ENCODE measurements around the gene KCTD16.

KCTD16 gene

DNA sequence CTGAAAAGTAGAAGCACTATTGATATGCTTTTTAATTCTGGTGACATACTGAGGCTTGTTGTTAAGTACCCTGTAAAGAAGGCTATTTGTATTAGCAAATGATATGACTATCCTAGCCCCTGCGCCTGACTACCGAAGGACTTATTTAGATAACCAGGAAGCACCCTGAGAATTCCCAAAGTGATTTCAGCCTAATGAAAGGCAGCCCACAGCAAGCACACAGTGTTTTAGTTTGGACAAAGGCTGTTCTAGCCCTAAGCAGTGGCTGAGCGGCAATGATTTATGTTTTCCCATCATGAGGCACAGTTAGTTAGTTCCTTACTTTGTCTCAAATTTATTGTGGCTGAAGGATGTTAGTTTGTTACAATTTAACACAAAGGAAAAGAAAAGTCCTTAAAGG is 235.3 kb downstream of the KCTD16 start:
- DNase-seq (ENCODE audit: low spot score) = no peak

DNA sequence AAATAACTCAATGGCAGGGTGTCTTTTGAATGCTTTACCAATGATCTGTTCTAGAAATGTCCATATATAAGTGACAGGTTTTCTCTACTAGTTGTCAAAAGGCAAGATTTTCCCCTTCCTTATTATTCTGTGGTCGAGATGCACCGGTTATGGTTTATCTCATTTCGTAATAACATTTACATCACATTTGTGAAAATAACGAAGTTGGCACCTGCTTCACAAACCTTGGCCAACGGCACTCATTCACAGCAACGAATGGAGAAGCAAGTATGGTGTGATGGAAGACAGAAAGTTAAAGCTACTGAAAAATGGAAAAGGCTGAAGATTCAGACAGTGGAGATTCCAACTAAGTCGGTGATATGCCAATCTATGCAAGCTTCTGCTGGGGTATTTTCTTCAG is 235.8 kb downstream of the KCTD16 start:
- DNase-seq (ENCODE audit: low spot score) = no peak

DNA sequence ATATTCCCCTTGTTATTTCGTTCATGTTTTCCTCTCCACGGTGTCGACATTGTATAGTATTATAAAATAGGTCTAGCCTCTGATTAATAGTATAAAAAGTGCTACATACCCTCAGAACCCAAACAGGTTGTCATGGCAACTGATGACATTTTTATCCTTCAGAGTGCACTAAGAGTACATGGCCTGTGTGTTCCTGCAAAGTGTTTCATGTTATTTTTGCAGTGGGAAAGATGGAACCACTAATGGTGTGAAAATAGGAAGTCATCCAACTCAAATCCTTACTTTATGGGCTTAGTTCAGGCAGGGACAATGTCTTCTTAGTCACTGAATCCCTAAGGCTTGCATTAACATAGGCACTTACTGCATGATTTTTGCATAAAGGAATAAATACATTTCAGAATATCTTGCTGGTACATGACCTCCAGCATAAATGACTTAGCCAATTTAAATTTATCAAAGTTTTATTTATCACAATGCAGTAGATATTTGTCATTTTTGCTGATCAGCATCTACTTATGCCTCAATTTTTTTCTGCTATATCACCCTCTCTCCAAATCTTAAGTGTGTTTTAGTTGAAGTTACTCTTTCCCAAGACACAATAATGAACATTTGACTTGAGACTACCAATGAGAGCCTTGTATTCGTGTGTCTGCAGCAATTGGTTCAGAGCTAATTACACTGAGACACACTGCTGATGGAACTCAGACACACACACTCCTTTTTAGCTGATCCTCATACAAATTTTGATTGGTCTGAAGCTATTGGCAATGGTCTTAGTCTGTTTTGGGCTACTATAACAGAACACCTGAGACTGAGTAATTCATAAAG is 243.7 kb downstream of the KCTD16 start:
- DNase-seq (ENCODE audit: low spot score) = no peak

DNA sequence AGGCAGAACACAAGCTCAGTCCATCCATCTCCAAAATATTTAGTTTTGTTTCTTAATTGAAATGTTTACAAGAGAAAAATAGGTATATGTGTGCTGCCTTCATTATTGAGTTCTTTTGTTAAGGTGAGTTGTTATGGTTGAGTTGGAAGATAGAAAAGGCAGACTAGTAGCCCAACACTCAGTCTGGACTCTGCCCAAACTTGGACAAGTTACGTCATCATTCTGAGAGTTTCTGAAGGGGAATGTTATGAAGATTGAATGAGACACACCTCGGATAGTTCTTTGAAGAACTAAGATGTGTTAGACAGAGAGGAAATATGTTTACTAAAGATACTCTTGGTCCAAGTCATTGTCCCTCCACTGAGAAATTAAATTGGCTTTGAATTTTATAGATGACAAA is 245.5 kb downstream of the KCTD16 start:
- DNase-seq (ENCODE audit: low spot score) = no peak

DNA sequence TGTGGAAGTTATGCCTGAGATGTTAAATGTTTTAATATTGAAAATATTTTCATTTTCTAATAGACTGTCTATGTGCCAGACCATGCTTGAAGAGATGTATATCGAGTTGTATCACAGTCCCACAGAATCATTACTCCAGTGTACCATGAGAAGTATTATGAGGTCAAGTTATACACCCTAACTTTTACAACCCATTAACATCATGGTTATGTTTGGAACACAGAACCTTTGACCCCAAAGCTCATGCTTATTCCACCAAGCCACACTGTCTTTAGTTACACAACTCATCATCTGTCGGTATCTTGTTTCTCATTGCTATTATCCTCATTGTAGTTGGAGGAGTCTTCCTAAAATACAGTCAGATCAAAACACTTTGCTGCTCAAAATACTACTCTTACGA is 248.0 kb downstream of the KCTD16 start:
- DNase-seq (ENCODE audit: low spot score) = no peak

DNA sequence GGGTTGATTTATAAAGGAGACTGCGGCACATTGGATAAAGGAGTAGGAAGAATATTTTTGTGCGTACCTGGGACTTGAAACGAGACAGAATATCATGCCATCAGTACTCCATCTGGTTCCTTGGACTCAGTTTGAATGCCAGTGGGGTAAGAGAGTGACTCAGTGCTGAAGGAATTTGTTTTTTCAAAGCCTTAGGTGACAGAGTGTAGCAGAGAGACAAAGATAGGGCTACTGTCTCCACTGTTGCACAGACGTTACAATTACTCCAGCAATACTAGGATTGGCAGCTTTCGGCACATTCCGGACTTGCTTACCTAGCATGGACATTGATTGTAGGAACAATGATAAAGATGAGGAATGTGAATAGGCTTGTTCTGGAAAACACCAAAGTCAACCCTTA is 250.7 kb downstream of the KCTD16 start:
- DNase-seq (ENCODE audit: low spot score) = no peak

DNA sequence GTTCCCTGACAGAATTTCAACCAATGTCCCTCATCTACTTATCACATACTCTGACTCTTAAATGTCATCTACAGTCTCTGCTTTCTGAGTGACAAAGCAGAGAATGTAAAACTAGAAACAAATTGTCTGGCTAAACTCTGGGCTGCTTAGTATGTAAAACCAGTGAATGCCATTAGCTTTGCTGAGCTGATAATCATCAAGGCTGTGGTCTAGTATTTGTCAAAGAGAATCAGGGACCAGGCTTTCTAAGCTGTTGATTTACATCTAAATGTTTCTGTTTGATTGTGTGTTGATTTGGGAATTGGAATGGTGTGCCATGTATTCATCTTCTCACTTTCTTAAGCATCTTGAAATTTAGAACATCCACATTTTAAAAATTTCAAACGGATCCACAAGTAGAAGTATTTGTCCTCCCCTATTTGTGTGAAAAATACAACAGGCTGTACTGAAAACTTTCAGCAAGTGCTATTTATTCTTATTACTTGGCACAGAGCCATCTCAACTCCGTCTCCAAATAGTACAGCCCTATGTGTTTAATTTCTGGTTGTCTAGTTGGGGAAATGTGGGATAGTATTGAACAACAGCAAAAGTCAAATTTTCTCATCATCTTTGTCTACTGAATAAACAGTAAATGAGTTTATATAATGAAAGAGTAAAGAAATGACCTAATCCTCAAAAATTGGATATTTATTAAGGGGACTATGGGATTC is 251.5 kb downstream of the KCTD16 start:
- DNase-seq (ENCODE audit: low spot score) = no peak

DNA sequence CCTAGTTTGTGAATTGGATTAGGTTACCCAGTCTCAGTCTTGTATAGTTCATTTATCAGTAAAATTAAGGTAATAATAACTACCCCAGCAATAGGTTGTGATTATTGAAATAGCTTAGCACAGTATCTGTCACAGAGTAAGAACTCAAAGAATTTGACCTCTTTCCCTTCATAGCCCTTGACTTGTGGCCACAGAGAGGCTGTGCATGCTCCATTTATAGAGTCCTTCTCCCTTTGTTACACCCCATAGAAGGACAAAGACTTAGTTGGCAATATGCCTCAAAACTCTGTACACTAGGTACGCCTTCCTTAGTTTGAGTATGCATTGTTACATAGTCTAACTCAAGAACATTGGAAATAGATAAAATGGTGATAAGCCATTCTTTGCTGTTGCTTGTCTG is 257.2 kb downstream of the KCTD16 start:
- no peak for DNase-seq (ENCODE audit: low spot score)

DNA sequence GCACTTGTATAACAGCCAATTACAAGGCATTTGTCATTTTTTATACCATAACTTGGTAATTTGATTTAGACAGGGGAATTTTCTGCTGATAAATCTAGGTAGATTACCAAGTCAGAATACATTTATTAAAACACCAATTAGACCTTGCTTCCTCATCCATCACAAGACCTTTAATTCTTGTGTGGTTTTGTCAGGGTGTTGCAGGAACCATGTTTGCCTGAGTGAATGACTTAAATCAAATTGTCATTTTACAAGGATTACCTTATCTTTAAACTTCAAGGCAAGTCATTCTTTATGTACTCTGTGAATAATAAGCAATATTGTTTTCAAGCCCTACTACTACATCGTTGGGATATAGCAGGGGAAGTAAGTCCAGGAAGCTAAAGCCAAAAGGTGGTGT is 257.7 kb downstream of the KCTD16 start:
- DNase-seq (ENCODE audit: low spot score) = no peak

DNA sequence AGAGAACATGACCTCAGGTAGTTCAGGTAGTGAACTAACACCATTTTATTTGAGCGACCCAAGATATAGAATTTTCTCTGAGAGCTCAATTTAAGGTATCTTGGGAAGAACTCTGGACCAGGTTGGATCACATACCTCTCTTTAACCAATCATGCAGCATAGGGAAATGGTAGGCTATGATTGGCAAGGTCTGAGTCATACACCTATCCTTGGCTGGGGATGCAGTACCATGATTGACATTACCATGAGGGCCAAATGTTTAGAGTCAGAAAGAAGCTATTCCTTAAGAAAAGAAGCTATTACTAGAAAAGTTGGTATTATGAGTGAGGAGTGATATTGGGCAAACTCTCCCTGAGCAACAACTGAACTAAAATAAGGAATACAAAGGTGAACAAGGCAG is 258.7 kb downstream of the KCTD16 start:
- DNase-seq (ENCODE audit: low spot score) = no peak

DNA sequence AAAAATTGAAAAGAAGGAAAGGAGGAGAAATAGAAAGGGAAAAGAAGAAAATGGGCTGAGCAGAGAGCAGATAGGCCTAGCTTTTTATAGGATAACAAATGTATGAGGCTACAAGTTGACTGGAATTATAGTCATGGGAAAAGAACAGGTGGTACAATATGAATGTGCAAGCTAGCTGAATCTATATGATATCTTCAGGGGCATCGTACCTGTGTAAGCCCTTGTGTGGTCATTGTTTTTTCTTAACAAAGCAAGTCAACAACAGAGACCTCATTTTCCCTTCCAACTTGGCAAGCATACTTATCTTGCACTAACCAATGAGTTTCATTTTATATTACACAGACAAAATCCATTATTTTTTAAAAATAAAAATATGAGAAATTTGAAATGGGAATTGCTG is 259.2 kb downstream of the KCTD16 start:
- DNase-seq (ENCODE audit: low spot score) = no peak

DNA sequence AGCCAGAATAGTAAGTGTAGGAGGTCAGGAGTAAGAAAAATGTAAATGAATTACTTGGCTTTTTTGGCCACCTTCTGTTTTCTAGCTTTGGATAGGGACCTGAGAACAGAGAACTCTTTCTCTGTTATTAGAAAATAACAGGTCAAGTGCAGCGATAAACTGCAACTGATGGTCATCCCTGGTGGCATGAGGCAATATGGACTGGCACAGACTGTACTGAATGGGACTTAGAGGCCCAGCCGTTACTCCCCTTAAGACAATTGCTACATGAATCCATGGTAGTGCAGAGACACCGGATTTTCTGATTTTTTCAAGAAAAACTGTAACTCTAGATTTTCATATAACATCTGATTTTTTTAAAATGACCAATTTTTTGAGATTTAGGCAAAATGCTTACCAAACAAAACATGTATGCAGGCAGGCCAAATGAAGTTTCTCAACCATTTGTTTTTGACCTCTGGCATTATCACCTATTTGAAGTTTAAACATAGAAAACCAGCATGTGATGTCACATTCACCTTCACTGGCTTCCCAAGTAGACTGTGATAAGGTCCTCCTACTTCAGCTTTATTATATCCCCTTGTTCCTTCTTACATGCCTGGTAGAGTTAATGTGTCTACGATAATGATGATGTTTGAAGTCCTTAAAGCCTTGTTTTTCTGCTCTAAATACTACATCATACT is 262.6 kb downstream of the KCTD16 start:
- DNase-seq (ENCODE audit: low spot score) = no peak

DNA sequence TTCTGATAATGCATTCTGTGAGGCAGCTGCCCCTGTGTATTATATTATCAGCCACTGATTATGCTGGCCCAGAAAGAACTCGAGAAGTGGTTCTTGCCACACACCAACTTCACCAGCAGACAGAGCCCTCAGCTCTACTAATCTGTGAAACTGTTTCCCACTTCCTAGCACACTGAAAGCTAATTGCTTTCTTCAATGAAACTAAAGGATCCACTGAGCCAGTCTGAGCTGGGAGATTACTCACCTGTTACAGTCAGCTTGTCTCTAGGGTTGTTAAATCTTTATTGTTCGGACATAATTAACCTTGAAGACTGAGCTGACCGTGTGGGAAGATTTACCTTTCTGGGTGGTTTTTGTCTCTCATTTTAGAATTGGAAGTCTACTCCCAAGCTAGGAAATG is 263.2 kb downstream of the KCTD16 start:
- no peak for DNase-seq (ENCODE audit: low spot score)

DNA sequence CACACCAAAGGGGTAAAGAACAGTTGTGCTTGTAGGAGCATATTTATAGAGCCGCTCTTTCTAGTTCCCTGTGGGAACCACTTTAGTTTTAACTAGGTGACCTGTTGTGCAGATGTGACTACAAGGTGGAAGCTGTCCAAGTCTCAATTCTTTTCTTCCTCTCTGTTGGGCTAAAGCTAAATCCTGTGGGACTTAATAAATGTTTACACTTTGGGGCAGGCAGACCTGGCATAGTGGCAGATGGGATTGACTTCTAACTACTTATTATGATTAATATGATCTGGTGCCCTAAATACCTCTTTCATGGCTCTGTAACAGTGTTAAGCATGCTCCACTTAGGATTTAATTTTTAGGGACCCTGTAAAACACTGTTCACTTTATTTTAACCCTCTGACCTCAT is 265.3 kb downstream of the KCTD16 start:
- no peak for DNase-seq (ENCODE audit: low spot score)

DNA sequence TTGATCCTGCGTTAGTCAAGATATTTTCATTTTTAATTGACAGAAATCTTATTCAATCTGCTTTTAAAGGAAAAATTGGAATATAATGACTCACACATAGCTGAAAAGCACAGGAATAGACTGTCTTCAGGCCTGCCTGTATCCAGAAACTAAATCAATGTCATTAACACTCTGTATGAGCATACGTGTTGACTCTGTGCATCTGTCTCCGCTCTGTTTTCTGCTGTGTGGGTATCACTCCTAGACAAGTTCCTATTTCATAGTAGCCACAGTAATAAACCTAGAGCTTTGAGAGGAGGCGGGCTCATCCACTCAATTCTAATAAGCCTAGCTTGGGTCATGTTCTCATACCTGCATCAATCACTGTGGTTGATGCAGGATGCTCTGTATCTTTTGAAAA is 267.6 kb downstream of the KCTD16 start:
- DNase-seq (ENCODE audit: low spot score) = no peak

DNA sequence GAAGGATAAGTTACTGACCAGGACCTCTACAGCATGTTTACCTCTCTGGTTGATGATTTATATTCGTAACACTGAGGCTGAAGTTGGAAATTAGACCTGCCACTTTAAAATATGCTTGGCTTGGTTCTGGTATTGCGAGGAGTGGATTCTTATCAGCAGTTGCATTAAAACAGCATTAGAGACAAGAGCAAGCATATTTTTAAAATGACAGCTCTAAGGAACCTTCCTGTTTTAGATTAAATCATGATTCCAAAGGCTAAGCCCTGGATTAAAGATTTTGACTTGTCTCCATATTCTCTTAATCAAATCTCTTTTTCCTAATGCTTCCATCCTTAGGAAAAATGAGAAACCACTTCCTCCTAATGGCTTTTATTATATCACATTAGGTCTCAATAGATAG is 277.8 kb downstream of the KCTD16 start:
- no peak for DNase-seq (ENCODE audit: low spot score)

DNA sequence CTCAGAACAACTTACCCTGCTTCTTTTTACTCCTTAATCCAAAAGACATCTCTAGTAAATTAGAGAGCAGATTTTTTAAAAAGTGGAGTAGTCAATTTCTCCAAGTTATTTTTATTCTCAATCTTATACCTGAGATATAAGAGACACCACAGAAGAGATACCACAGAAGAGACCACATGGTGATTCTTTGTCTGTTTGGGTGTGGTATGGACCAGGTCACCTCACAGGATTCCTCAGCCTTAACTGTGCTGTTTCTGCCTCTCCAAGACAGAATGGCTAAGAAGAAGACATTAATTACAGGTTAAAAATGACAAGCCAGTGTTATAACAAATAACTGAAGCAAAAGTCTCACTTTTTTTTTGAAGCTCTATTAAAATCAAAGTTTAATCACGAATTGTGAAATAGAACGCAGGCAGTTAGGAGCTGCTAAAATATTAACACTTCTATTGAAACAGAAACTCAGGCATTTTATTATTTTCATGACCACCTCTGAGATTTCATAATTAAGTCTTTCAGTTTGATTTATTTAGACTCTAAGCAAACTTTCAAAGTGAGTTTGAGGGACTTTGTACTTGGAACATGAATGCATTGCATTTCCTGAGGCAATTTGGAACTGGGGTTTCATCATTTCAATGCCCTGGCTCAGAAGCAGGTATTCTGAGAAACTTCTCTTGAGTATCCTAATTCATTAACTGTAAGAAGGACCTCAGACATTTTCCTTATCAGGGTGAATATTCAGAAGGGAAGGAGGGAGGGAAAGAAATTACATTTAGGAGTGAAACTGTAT is 280.7 kb downstream of the KCTD16 start:
- no peak for DNase-seq (ENCODE audit: low spot score)

DNA sequence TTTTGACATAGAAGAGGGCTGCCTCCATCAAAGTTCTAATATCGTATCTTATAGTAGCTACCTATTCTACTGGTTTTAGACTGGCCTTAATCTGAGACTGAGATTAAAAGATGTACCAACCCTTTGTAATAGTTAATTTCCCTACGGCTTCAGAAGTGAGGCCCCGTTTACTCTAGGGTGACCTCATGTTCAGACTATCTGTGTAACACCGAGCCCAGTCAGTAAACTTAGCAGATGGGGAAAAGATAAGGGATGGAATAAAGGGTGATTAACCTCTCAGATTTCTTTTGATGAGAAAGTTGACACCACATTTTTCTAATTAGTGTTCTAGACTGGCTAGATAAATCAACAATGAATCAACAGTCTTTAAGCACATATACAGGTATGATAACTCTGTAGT is 283.1 kb downstream of the KCTD16 start:
- no peak for DNase-seq (ENCODE audit: low spot score)

DNA sequence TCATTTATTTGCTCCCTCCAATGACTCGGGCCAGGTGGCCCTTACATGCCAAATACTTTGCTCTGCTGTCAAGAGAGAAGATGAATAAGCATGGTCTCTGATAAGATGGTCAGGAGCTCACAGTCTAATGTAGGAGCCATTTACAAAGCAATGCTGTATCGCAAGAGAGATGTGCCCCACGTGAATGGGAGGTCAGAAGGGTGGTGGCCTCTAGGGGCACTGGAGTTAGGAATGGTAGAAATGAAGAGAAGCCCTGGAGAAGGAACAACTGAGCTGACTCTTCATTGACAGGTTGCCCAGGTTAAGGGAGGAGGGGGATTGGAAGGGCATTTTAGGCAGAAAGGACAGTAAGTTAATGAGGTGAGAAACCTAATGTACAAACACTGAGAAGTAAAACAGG is 286.5 kb downstream of the KCTD16 start:
- no peak for DNase-seq (ENCODE audit: low spot score)

DNA sequence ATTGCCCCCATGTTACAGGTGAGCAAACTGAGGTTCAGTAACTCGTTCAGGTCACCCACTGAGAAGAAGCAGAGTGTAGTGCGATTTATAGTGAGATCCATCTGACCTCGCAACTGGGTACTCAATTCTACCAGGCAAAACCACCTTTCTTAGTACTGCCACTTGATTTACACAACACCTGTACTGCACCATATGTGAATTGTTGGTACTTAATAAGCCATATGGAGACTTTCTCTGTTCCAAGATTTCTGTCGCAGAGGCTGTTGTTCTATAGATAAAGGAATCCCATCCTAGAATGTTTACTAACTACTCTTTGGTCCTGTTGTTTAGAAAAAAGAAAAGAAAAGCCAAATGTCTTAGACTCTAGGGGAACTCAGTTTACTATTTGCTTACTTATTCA is 287.5 kb downstream of the KCTD16 start:
- DNase-seq (ENCODE audit: low spot score) = no peak

DNA sequence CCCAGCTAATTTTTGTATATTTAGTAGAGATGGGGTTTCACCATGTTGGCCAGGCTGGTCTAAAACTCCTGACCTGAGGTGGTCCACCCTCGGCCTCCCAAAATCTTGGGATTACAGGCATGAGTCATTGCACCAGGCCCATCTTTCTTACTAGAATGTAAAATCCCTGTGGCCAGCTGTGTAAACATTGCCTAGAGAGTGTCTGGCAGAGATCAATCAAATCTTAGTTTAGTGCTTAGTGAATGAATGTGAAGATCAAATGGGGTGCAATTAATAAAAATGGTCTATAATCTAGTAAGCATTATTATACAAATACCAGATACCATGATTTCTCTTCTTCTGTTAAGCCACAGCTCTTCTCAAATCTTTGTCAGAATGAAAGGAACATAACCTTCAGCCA is 289.9 kb downstream of the KCTD16 start:
- DNase-seq (ENCODE audit: low spot score) = no peak

DNA sequence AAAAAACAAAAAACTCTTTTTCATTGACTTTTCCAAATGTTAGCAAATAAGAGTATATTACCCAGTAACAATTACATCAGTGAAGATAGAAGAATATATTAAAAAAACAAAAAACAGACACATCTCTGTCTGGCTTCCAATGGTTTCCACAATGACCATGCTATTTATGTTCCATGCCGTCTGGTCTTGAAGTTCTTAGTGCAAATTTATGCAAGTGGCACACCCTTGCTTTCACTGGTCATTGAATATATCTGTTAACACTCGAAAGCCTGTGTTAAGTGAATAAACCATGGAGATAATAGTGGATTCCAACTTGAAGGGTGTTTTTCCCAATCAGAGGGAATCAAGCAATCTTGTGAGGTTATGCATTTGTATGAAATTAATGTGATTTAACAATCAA is 291.9 kb downstream of the KCTD16 start:
- no peak for DNase-seq (ENCODE audit: low spot score)

Measured in NAMALWA (cell line).